Fibroblast of skin of scalp (primary cell): ENCODE data around the gene ST8SIA6.
"Not testable (repeated sequence)": the region's sequence is repeated elsewhere in the genome, so short reads cannot be mapped to it uniquely, and the experiment has no call there.

Experiments used
- DNase-seq: peaks from one replicate; pipeline ENCODE4 v3.0.0-alpha.2; 2013

The ST8SIA6 gene

GRCh38 chr10:17457083-17457482 lies 2.7 kb upstream of the ST8SIA6 start:
- DNase-seq = no peak

- no peak for DNase-seq
Measured at GRCh38 chr10:17456032-17456548, 1.7 kb upstream of the ST8SIA6 start.

- no peak for DNase-seq
Measured at GRCh38 chr10:17455015-17455520, 673 bp upstream of the ST8SIA6 start.

DNA sequence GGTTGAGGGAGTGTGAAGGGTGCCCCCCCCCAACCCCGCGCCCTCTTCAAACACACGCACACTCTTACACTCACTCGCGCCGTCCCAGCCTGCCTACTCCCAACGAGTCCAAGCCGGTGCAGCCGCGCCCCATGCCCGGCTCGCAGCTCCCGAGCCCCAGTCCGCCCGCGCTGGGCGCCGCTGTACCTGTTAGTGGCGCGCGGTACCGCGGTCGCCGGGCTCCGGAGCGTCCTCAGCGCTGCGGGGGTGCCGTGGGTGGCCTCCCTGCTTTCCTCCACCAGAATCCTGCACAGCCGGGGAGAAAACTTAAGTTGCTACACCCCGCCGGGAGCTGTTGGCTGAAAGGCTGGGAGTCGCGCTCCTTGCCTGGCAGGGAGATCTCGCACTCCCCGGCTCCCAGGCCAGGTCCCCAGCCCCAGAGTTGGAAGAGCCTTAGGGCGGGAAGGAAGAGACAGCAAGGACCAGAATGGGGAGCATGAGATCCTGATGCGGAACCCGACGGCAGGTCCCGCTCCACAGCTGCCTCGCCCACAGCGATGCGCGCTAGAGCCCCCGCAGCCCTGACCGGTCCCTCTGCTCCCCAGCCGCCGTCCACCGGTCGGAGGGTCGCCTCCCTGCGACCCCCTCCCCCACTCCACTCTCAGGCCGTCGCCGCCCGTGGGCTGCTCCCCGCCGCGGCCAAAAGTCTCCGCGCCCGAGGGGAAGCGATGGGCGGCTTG lies 863 bp downstream of the ST8SIA6 start:
- peak; percentile 27 for DNase-seq

- no peak for DNase-seq
Measured at GRCh38 chr10:17453035-17453372, 1.4 kb downstream of the ST8SIA6 start.

DNA sequence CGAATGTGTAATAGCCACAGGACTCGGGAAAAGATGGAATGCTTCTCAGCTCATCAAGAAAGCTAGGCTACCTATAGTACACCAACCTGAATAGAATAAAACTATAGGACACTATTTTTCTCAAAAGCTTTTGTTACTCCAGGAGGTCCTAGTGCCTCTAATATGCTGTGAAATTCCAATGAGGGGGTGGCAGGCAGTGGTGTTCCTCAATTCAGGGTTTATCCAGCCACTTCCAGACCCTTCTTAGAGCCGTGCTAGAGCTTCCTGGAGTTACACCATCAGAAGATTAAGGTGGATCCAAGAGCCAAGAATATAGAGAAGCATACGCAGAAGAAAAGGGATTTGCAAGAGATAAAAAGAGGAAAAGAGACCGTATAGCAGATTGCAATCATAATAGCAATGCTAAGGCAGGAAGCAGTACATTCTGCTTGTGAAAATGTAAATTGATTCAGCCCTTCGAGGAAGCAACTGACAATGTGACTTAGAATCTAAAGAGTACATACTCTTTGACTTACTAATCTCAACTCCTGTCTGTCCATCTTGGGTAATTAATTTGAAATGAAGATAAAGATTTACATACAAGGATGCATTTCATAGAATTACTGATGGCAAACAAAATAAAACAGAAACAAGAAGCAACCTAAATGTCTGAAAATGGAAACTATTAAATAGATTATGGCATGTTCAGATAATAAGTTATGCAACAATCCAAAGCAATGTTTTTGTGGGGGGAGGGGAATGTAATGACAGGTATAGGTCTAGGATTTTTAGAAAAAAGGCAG lies 2.1 kb downstream of the ST8SIA6 start:
- DNase-seq = no peak

DNA sequence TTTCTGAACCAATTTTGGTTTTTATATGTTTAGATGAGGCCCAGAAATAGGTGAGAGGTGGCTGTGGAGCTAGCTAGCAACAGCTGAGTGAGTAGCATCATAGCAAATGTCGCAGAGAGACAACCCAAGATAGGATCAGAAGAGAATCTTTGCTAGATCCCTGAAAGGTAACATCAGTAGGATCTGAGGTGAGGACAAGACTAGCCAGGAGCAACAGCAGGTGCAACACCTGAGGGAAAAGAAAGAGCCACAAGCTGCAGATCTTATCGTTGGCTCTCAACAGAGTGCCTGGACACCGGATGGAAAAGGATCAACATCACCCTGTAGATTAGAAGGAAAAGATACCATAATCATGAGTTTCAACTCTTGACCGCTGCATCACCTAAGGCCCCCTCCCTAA lies 4.4 kb downstream of the ST8SIA6 start:
- no peak for DNase-seq

DNA sequence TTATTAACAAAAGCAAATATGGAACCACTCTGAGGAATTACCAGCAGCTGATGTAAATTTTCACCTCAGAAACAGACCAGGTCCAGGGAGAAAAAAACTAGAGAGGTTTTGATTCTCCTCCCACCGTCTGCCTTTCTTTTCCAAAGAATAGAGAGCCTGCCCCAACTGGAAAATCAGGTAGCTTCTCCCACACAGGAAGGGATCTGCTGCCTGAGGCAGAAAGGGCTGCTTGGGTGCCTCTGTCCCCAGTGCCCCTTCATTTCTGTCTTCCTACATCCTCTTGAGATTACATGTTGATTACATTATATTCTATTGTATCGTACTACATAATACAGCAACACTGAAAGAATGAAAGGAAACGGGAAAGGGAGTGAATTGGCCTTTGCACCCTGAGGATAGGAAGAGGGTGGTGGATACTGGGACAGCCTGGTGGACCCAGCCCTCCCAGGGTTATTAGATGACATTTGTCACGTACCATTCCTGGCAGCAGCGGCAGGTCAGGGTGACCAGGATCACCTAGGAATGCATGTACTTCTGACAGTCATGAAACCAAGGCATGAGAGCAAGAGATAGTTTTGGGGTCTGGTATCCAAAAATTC lies 8.9 kb downstream of the ST8SIA6 start:
- no peak for DNase-seq

- no peak for DNase-seq
Measured at GRCh38 chr10:17444388-17444714, 10.0 kb downstream of the ST8SIA6 start.

GRCh38 chr10:17443707-17444387 lies 10.5 kb downstream of the ST8SIA6 start:
- no peak for DNase-seq

- no peak for DNase-seq
Measured at GRCh38 chr10:17438583-17438982, 15.8 kb downstream of the ST8SIA6 start.

DNA sequence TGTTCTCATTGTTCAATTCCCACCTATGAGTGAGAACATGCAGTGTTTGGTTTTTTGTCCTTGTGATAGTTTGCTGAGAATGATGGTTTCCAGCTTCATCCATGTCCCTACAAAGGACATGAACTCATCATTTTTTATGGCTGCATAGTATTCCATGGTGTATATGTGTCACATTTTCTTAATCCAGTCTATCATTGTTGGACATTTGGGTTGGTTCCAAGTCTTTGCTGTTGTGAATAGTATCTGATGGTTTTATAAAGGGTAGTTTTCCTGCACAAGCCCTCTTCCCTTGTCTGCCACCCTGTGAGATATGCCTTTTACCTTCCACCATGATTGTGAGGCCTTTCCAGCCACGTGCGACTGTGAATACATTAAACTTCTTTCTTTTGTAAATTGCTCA lies 17.8 kb downstream of the ST8SIA6 start:
- not testable (repeated sequence) for DNase-seq

DNA sequence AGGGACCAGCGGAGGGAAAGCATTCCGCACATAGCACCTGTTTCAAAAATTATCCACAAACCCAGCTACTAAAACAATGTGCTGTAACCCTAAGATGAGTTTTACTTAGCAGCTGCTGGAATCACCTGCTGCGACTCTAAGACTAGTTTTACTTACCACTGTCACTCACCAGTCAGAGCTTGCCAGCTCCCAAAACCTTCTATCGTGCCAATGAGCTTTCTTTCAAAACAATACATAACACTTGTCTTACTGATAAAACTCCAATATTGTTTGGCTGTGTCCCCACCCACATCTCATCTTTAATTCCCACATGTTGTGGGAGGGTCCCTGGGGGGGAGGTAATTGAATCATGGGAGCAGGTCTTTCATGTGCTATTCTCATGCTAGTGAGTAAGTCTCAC lies 18.4 kb downstream of the ST8SIA6 start:
- no peak for DNase-seq

GRCh38 chr10:17435187-17435586 lies 19.2 kb downstream of the ST8SIA6 start:
- DNase-seq = no peak

DNA sequence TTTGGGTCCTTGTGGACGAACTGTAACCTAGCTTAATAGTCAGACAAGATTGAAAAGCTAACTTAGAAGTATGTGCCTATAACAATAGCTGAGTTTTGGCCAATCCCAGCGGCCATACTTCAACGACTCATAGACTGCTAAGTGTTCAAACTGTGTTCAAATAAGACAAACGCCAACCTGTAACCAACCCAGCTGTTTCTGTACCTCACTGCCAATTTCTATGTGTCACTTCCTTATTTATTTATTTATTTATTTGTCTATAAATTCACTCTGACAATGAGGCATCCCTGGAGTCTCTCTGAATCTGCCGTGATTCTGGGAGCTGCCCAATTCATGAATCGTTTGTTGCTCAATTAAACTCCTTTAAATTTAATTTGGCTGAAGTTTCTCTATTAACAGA lies 21.7 kb downstream of the ST8SIA6 start:
- no peak for DNase-seq

- DNase-seq = peak; percentile 48
Measured at GRCh38 chr10:17431871-17432311, 22.5 kb downstream of the ST8SIA6 start.

- DNase-seq = peak; percentile 77
Measured at GRCh38 chr10:17430647-17431355, 23.6 kb downstream of the ST8SIA6 start.

DNA sequence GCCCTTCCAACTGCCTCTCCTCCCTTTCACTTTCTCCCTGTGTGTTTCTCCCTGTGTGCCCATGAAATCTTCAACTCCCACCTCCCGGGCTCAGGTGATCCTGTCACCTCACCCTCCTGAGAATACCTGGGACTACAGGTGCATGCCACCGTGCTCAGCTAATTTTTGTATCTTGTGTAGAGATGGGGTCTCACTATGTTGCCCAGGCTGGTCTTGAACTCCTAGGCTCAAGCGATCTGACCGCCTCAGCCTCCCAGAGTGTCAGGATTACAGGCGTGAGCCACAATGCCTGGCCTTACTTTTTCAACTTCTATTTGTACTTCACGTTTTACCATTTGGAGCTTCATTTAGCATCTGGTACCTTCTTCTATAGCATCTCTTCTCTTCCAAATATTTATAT lies 24.9 kb downstream of the ST8SIA6 start:
- no peak for DNase-seq

- DNase-seq = no peak
Measured at GRCh38 chr10:17428351-17429097, 25.9 kb downstream of the ST8SIA6 start.

DNA sequence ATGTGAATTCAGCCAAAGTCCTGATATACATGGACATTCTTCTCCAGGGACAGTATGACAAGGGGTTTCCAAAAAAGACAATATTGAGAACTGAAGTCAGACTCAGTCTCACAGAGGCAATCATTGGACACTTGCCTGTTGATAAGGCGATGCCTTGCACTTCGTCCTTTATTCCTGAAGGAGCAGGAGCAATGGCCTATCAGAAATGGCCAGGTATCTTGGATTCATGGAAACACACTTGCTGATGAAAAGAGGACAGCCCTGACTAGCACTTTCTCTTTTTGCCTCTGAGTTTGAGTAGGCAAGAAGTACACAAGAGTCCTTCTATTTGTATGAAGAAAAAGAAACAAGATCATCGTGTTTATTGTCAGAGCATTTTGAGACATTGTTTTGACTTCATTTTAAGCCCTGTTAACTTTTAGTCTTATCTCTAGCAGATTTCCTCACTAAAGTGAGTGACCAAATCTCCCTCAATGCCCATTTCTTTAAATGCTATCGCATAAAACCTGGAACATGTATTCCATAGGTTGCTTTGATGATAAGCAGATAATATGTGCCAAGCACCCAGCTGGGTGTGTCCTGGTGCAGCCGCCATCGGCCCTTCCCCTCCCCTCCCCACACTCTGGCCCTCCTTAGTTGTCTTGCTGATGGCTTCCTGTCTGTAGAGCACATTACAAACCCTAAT lies 26.6 kb downstream of the ST8SIA6 start:
- no peak for DNase-seq

GRCh38 chr10:17427201-17427600 lies 27.2 kb downstream of the ST8SIA6 start:
- DNase-seq = no peak
